Upper lobe of left lung (tissue), 6 donors: ENCODE data around the gene FBXO39. TPM values are rescaled to one million over a fixed set of nuclear protein-coding genes. Genes with fewer than 3 reads are reported as not detected.

ENCODE experiments used
- ATAC-seq, 2 donors: fragments of 200-7000 bp; cut with Tn5 transposase; one replicate each; pipeline ENCODE4 v1.9.1; 2022; ENCODE audit warnings: mild to moderate bottlenecking in 2 of 2, moderate library complexity in 2 of 2; ENCODE audit not compliant: low FRiP score in 2 of 2
- DNase-seq, 2 donors: peaks; one replicate each; pipeline ENCODE4 v3.0.0-alpha.2; 2019 to 2020
- H3K27ac ChIP-seq, 4 donors: fragments of 200-600 bp; sonication (generic); one replicate each; pipeline ENCODE4 v1.5.1; 2016 to 2019
- H3K27me3 ChIP-seq, 4 donors: fragments of 200-600 bp; sonication (generic); one replicate each; pipeline ENCODE4 v1.5.1; 2017 to 2019
- H3K36me3 ChIP-seq, 4 donors: fragments of 200-600 bp; sonication (generic); one replicate each; pipeline ENCODE4 v1.5.1; 2016 to 2019
- H3K4me1 ChIP-seq, 4 donors: fragments of 200-600 bp; sonication (generic); one replicate each; pipeline ENCODE4 v1.5.1; 2018 to 2019
- H3K4me3 ChIP-seq, 4 donors: fragments of 200-600 bp; sonication (generic); one replicate each; pipeline ENCODE4 v1.5.1; 2017 to 2019; ENCODE audit warnings: mild to moderate bottlenecking in 2 of 4, moderate library complexity in 1 of 4
- H3K9me3 ChIP-seq, 4 donors: fragments of 200-600 bp; sonication (generic); one replicate each; pipeline ENCODE4 v1.5.1; 2018 to 2019
- CTCF ChIP-seq, 6 experiments: fragments of 450-650 bp in 4 of 6; fragments of 200-600 bp in 2 of 6; sonication (generic) in 2 of 6; IDR thresholded peaks; one replicate each; pipeline ENCODE4 v1.5.1; 2016 to 2019; ENCODE audit warnings: antibody characterized with exemption in 6 of 6
- EP300 ChIP-seq, 4 donors: sonication (generic); formaldehyde crosslinking; IDR thresholded peaks; one replicate each; pipeline ENCODE4 v1.5.1; 2017; ENCODE audit warnings: antibody characterized with exemption in 4 of 4, control low read depth in 2 of 4
- POLR2A ChIP-seq, 4 donors: fragments of 450-650 bp; IDR thresholded peaks; one replicate each; pipeline ENCODE4 v1.5.1; 2016 to 2017; ENCODE audit warnings: antibody characterized with exemption in 4 of 4, mild to moderate bottlenecking in 2 of 4
- POLR2AphosphoS5 ChIP-seq, 2 donors: sonication (generic); formaldehyde crosslinking; IDR thresholded peaks; one replicate each; pipeline ENCODE4 v1.5.1; 2017; ENCODE audit warnings: antibody characterized with exemption in 2 of 2
- WGBS, 2 donors: methylation state at CpG; one replicate each; pipeline ENCODE4 v1.1.5; 2017 to 2018; 5-methylcytosine and 5-hydroxymethylcytosine counted together
- total RNA-seq, 6 donors: library from RNA; depleted of rRNA in 4 of 6; stranded (reverse); fragments of >200 nt in 4 of 6; gene quantifications; one replicate each; pipeline versions ENCODE4 v1.1.0 to v1.2.1, GENCODE V29; 2016 to 2021
- donor health status: DM: no; HTN: no; CAD: no; lungs with moderate emphysema.
- donor health status: DM: no; HTN: yes; CAD: no; lungs with severe emphysema.

Gene FBXO39
- total RNA-seq, 6 donors from 2014 or later = 0.33 to 3.1 TPM; not detected in 4

DNA sequence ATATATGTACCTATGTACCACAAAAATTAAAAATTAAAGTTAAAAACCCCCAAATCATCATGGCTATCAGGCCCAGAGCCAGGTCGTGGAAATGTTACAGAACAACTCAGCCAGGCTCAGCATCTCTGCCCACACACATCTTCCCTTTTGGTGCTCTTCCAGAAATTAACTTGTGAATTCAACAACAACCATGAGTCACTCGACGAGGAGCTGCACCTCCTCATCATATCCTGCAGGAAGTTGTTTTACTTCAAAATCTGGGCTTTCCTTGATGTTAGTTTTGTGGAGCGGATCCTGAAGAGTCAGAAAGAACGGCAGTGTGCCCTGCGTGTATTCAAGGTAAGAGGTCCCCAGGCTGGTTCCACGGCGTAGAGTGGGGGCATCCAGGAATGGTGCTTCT lies 10.6 kb downstream of the FBXO39 start:
- Histone ChIP-seq H3K27me3 (no peaks in the 10 kb centered on the region), H3K27ac (no peak overlapping the region), H3K36me3 (no peaks in the 10 kb centered on the region), H3K4me3 (no peak overlapping the region), H3K4me1 (no peaks in the 10 kb centered on the region), H3K9me3 (no peaks in the 10 kb centered on the region)
- 54 to 63% methylated on average over 8 of the region's 8 CpGs for WGBS, 2 donors
- DNase-seq (no peak), ATAC-seq (no peak)
- no peak for TF ChIP-seq CTCF (IDR thresholded peaks at IDR 0.05)
- no peak for TF ChIP-seq EP300 (IDR thresholded peaks at IDR 0.05)
- TF ChIP-seq POLR2AphosphoS5 (IDR thresholded peaks at IDR 0.05) = no peak
- no peak for TF ChIP-seq POLR2A (IDR thresholded peaks at IDR 0.05)

DNA sequence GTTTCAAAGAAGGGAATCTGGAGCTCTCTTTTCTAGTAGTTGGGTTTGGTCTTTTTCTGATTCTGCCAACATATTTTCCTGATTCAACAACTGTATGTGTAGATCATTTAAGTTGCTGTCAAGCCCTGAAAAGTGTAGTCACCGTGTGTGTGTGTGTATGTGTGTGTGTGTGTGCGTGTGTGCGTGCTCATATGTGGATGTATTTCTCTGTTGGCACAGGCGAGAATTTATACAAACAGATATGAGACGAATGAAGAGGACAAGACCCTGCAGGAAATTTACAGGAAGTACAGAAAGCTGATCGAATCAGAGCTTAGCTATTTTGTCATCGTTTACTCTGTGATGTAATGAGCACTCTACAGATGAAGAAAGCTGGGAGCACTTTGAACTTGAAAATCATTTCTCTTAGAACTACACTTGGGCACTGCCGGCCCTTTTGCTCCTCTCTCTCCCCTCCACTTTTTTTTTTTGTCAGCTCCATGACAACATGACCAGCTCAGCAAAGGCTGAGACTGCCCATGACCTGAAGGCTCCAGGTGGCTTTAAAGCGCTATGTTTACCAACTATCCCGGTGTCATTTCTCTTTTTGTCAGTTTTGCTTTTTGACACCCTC lies 11.2 kb downstream of the FBXO39 start:
- H3K36me3 ChIP-seq = no peaks in the 10 kb centered on the region
- WGBS, 2 donors = 37% methylated on average over 10 of the region's 10 CpGs
- no peaks in the 10 kb centered on the region for H3K27me3 ChIP-seq
- no peak for ATAC-seq
- no peak for DNase-seq
- no peaks in the 10 kb centered on the region for H3K9me3 ChIP-seq
- no peak overlapping the region for H3K27ac ChIP-seq
- TF ChIP-seq POLR2A (IDR thresholded peaks at IDR 0.05) (no peak), CTCF (IDR thresholded peaks at IDR 0.05) (no peak), EP300 (IDR thresholded peaks at IDR 0.05) (no peak), POLR2AphosphoS5 (IDR thresholded peaks at IDR 0.05) (no peak)
- H3K4me1 ChIP-seq = no peaks in the 10 kb centered on the region
- H3K4me3 ChIP-seq = no peak overlapping the region

DNA sequence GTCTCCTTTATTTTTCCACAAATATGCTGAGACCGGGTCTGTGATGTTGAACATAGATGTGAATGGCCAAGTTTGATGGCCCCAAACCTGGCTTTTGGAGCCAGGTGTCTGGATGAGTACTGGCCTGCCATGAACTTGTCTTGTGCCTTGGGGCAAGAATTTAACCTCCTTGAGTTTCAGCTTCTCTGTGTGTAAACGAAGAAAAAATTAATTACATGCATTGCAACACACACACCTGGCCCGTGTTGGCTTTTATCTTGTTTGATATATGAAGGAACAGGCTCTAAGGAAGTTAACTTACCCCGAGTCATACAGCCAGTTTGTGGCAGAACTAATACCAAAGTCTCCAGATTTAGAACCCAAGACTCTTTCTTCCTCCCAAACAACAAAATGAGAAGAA lies 13.1 kb downstream of the FBXO39 start:
- Histone ChIP-seq H3K36me3 (no peaks in the 10 kb centered on the region), H3K4me1 (no peaks in the 10 kb centered on the region), H3K27ac (no peak overlapping the region), H3K9me3 (no peaks in the 10 kb centered on the region), H3K27me3 (no peaks in the 10 kb centered on the region), H3K4me3 (no peak overlapping the region)
- TF ChIP-seq POLR2A (IDR thresholded peaks at IDR 0.05) (no peak), CTCF (IDR thresholded peaks at IDR 0.05) (no peak), EP300 (IDR thresholded peaks at IDR 0.05) (no peak)
- 53 to 56% methylated on average over 4 of the region's 4 CpGs for WGBS, 2 donors
- ATAC-seq = no peak
- no peak for DNase-seq

DNA sequence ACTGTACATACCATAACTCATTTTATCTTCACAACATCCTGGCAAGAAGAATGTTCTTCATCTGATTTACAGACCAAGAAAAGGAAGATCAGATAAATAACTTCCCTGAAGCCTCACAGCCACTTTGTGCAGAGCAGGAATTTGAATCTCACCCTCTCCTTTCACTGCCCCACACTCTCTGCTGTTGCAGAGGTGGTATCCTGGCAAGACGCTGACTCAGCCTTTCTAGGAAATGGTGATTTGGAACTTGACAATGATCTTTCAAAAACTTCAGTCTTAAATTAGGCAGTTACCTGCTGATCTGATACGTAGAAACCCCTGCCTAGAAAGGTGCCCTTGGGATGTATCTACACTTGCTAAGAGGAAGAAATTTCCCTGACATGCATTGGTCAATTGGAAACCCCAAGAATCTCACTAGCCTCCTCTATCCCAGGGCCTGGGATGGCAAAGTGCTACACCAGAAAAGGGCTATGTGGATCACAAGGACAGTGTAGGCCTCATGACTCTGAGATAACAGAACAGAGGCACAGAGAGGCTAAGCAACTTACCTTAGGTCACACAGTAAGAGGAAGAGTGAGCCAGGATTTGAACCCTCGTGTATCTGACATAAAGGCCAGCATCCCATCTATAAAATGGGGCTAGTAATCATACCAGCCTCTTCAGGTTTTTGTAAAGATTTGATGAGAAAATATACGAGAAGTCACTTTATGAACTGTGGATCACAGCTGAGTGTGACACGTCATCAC lies 17.9 kb downstream of the FBXO39 start:
- Histone ChIP-seq H3K27me3 (no peaks in the 10 kb centered on the region), H3K9me3 (no peaks in the 10 kb centered on the region), H3K4me3 (no peak overlapping the region), H3K4me1 (no peaks in the 10 kb centered on the region), H3K36me3 (no peaks in the 10 kb centered on the region), H3K27ac (no peak overlapping the region)
- DNase-seq = no peak
- 73 to 84% methylated on average over 5 of the region's 5 CpGs for WGBS, 2 donors
- ATAC-seq = no peak
- TF ChIP-seq POLR2A (IDR thresholded peaks at IDR 0.05) (no peak), POLR2AphosphoS5 (IDR thresholded peaks at IDR 0.05) (no peak), CTCF (IDR thresholded peaks at IDR 0.05) (no peak), EP300 (IDR thresholded peaks at IDR 0.05) (no peak)
